Astrocyte (in vitro differentiated cells and primary cell): ENCODE measurements around the gene SPATA24. TPM values are rescaled to one million over a fixed set of nuclear protein-coding genes. Genes with fewer than 3 reads are reported as not detected.
"Not testable (repeated sequence)": the region's sequence is repeated elsewhere in the genome, so short reads cannot be mapped to it uniquely, and the experiment has no call there.

Experiments used
- DNase-seq: peaks from one replicate; pipeline ENCODE4 v3.0.0-alpha.2; 2010; ENCODE audit warnings: low read depth
- FAIRE-seq: peaks from 2 replicates; lab custom pipeline; 2011; peaks lifted over from hg19 to GRCh38; lab: Jason Lieb, UNC
- H2AFZ ChIP-seq: 2 replicates; pipeline ENCODE4 v1.6.0; 2012; ENCODE audit warnings: low read depth, low read length, inconsistent platforms
- H3K27ac ChIP-seq: 2 replicates; pipeline ENCODE4 v1.5.1; 2011; ENCODE audit warnings: low read depth, low read length, inconsistent platforms
- H3K27me3 ChIP-seq: 2 replicates; pipeline ENCODE4 v1.6.0; 2011; ENCODE audit warnings: low read length, inconsistent platforms; ENCODE audit not compliant: insufficient read depth
- H3K36me3 ChIP-seq: 2 replicates; pipeline ENCODE4 v1.5.1; 2011; ENCODE audit warnings: low read length, inconsistent platforms; ENCODE audit not compliant: insufficient read depth
- H3K4me1 ChIP-seq: 2 replicates; pipeline ENCODE4 v1.5.1; 2011; ENCODE audit warnings: low read length, inconsistent platforms; ENCODE audit not compliant: insufficient read depth
- H3K4me2 ChIP-seq: 2 replicates; pipeline ENCODE4 v1.6.0; 2012; ENCODE audit warnings: low read length, inconsistent platforms
- H3K4me3 ChIP-seq: 2 replicates; pipeline ENCODE4 v1.5.1; 2011; ENCODE audit warnings: low read depth, mild to moderate bottlenecking, low read length, inconsistent platforms; ENCODE audit not compliant: insufficient read depth
- H3K79me2 ChIP-seq: 2 replicates; pipeline ENCODE4 v1.6.0; 2012; ENCODE audit warnings: mild to moderate bottlenecking, low read length, inconsistent platforms; ENCODE audit not compliant: insufficient read depth
- H3K9ac ChIP-seq: 2 replicates; pipeline ENCODE4 v1.6.0; 2012; ENCODE audit warnings: mild to moderate bottlenecking, low read length, inconsistent platforms
- H3K9me3 ChIP-seq: 2 replicates; pipeline ENCODE4 v1.5.1; 2012; ENCODE audit warnings: low read depth, mild to moderate bottlenecking, low read length, inconsistent platforms; ENCODE audit not compliant: insufficient read depth
- H4K20me1 ChIP-seq: 2 replicates; pipeline ENCODE4 v1.6.0; 2012; ENCODE audit warnings: low read length, inconsistent platforms; ENCODE audit not compliant: insufficient read depth
- H3K27ac Mint-ChIP-seq: one replicate; pipeline ENCODE4 v1.8.0; 2021; ENCODE audit warnings: mild to moderate bottlenecking, mixed read lengths; ENCODE audit not compliant: unreplicated experiment
- H3K27me3 Mint-ChIP-seq: one replicate; pipeline ENCODE4 v1.8.0; 2021; ENCODE audit warnings: low read depth, mixed read lengths; ENCODE audit not compliant: unreplicated experiment
- H3K36me3 Mint-ChIP-seq: one replicate; pipeline ENCODE4 v1.8.0; 2021; ENCODE audit warnings: low read depth, mixed read lengths; ENCODE audit not compliant: unreplicated experiment
- H3K4me1 Mint-ChIP-seq: one replicate; pipeline ENCODE4 v1.8.0; 2021; ENCODE audit warnings: low read depth, mixed read lengths; ENCODE audit not compliant: unreplicated experiment
- H3K4me3 Mint-ChIP-seq: one replicate; pipeline ENCODE4 v1.8.0; 2021; ENCODE audit warnings: mild to moderate bottlenecking, moderate library complexity, mixed read lengths; ENCODE audit not compliant: unreplicated experiment
- H3K9me3 Mint-ChIP-seq: one replicate; pipeline ENCODE4 v1.8.0; 2021; ENCODE audit warnings: mild to moderate bottlenecking, mixed read lengths; ENCODE audit not compliant: unreplicated experiment
- CTCF ChIP-seq: IDR thresholded peaks from 2 replicates; pipeline ENCODE4 v1.5.1; 2011; ENCODE audit warnings: low read depth, mild to moderate bottlenecking, inconsistent platforms, low read length, moderate library complexity; ENCODE audit not compliant: insufficient read depth
- EZH2 ChIP-seq: IDR thresholded peaks from 2 replicates; pipeline ENCODE4 v1.6.1; 2012; ENCODE audit warnings: mild to moderate bottlenecking, low read length, inconsistent platforms; ENCODE audit not compliant: insufficient read depth
- total RNA-seq: library from RNA; stranded (reverse); gene quantifications from 2 replicates; pipeline ENCODE4 v1.2.1, GENCODE V29; 2021

Gene SPATA24
- total RNA-seq, 1 donor from 2014 or later, result 5.2 TPM

GRCh38 chr5:139410993-139411828 is 7.3 kb upstream of the SPATA24 start:
- Mint-ChIP-seq H3K27me3 (no peaks in the 10 kb centered on the region), H3K4me3 (no peak overlapping the region), H3K9me3 (no peaks in the 10 kb centered on the region), H3K4me1 (no peaks in the 10 kb centered on the region), H3K36me3 (peaks cover 18% of the 10 kb centered on the region), H3K27ac (no peak overlapping the region)
- H3K9ac ChIP-seq, result no peak overlapping the region
- no peak overlapping the region for H3K4me2 ChIP-seq
- no peak for DNase-seq
- no peak overlapping the region for H3K4me3 ChIP-seq
- no peaks in the 10 kb centered on the region for H3K27me3 ChIP-seq
- H2AFZ ChIP-seq, result no peak overlapping the region
- H3K27ac ChIP-seq, result no peak overlapping the region
- no peaks in the 10 kb centered on the region for H3K36me3 ChIP-seq
- TF ChIP-seq CTCF (no peak), EZH2 (no peak)
- H4K20me1 ChIP-seq, result no peaks in the 10 kb centered on the region
- no peaks in the 10 kb centered on the region for H3K9me3 ChIP-seq
- FAIRE-seq, result no peak
- H3K4me1 ChIP-seq, result peaks cover 14% of the 10 kb centered on the region
- no peaks in the 10 kb centered on the region for H3K79me2 ChIP-seq

GRCh38 chr5:139410121-139410992 is 6.5 kb upstream of the SPATA24 start:
- no peak overlapping the region for H3K9ac ChIP-seq
- no peaks in the 10 kb centered on the region for H3K9me3 ChIP-seq
- no peaks in the 10 kb centered on the region for H3K27me3 Mint-ChIP-seq
- H3K4me1 Mint-ChIP-seq, result no peaks in the 10 kb centered on the region
- H3K27ac Mint-ChIP-seq, result no peak overlapping the region
- no peak overlapping the region for H3K4me3 Mint-ChIP-seq
- no peak for FAIRE-seq
- no peak for DNase-seq
- no peak for TF ChIP-seq CTCF
- TF ChIP-seq EZH2, result no peak
- H3K9me3 Mint-ChIP-seq, result no peaks in the 10 kb centered on the region
- H3K4me2 ChIP-seq, result no peak overlapping the region
- no peaks in the 10 kb centered on the region for H3K27me3 ChIP-seq
- H4K20me1 ChIP-seq, result no peaks in the 10 kb centered on the region
- peaks cover 12% of the 10 kb centered on the region for H3K4me1 ChIP-seq
- H3K79me2 ChIP-seq, result no peaks in the 10 kb centered on the region
- no peak overlapping the region for H2AFZ ChIP-seq
- no peaks in the 10 kb centered on the region for H3K36me3 ChIP-seq
- H3K27ac ChIP-seq, result no peak overlapping the region
- H3K36me3 Mint-ChIP-seq, result peaks cover 15% of the 10 kb centered on the region
- no peak overlapping the region for H3K4me3 ChIP-seq

GRCh38 chr5:139409116-139409515 is 5.2 kb upstream of the SPATA24 start:
- H3K27ac ChIP-seq, H4K20me1 ChIP-seq, H3K4me1 ChIP-seq, H3K27me3 ChIP-seq, H3K27me3 Mint-ChIP-seq, H3K4me1 Mint-ChIP-seq, H3K4me3 ChIP-seq, H3K9ac ChIP-seq, H3K4me3 Mint-ChIP-seq, H3K9me3 ChIP-seq, H2AFZ ChIP-seq, DNase-seq, H3K36me3 ChIP-seq, H3K79me2 ChIP-seq, H3K9me3 Mint-ChIP-seq, H3K27ac Mint-ChIP-seq, H3K4me2 ChIP-seq, FAIRE-seq: not testable (repeated sequence)
- H3K36me3 Mint-ChIP-seq, result peaks cover 13% of the 10 kb centered on the region
